NCI-H187 (cell line): ENCODE results near the gene SYNGR1.
"Not testable (repeated sequence)": the region's sequence is repeated elsewhere in the genome, so short reads cannot be mapped to it uniquely, and the experiment has no call there.

Experiments used
- DNase-seq, 2 experiments: peaks; one replicate each; lab custom pipeline; 2025; lab: John Stamatoyannopoulos, UW

Gene SYNGR1

GRCh38 chr22:39351689-39352214 lies 2.0 kb downstream of the SYNGR1 start:
- no peak for DNase-seq

GRCh38 chr22:39352306-39352891 lies 2.6 kb downstream of the SYNGR1 start:
- DNase-seq, result no peak

GRCh38 chr22:39353346-39353745 lies 3.6 kb downstream of the SYNGR1 start:
- no peak for DNase-seq

GRCh38 chr22:39355080-39355479 lies 5.3 kb downstream of the SYNGR1 start:
- DNase-seq, result no peak

- not testable (repeated sequence) for DNase-seq
Observed at GRCh38 chr22:39355805-39356204, 6.0 kb downstream of the SYNGR1 start.

- DNase-seq, result no peak
Observed at GRCh38 chr22:39356464-39356863, 6.7 kb downstream of the SYNGR1 start.

GRCh38 chr22:39357110-39358108 lies 7.6 kb downstream of the SYNGR1 start:
- not testable (repeated sequence) for DNase-seq

GRCh38 chr22:39358197-39358596 lies 8.4 kb downstream of the SYNGR1 start:
- DNase-seq, result not testable (repeated sequence)

GRCh38 chr22:39359659-39360195 lies 9.9 kb downstream of the SYNGR1 start:
- no peak for DNase-seq

GRCh38 chr22:39360242-39360641 lies 10.5 kb downstream of the SYNGR1 start:
- no peak for DNase-seq

GRCh38 chr22:39360674-39361413 lies 11.1 kb downstream of the SYNGR1 start:
- DNase-seq, result no peak

GRCh38 chr22:39361496-39361895 lies 11.7 kb downstream of the SYNGR1 start:
- no peak for DNase-seq

GRCh38 chr22:39362271-39362670 lies 12.5 kb downstream of the SYNGR1 start:
- DNase-seq, result no peak

- DNase-seq, result no peak
Observed at GRCh38 chr22:39362932-39363331, 13.1 kb downstream of the SYNGR1 start.

GRCh38 chr22:39363751-39364515 lies 14.1 kb downstream of the SYNGR1 start:
- no peak for DNase-seq

- no peak for DNase-seq
Observed at GRCh38 chr22:39364714-39365491, 15.1 kb downstream of the SYNGR1 start.

- DNase-seq, result no peak
Observed at GRCh38 chr22:39365492-39365780, 15.6 kb downstream of the SYNGR1 start.

GRCh38 chr22:39367035-39367434 lies 17.2 kb downstream of the SYNGR1 start:
- no peak for DNase-seq

- no peak for DNase-seq
Observed at GRCh38 chr22:39368461-39368911, 18.7 kb downstream of the SYNGR1 start.

- DNase-seq, result no peak
Observed at GRCh38 chr22:39369186-39369585, 19.4 kb downstream of the SYNGR1 start.

- no peak for DNase-seq
Observed at GRCh38 chr22:39369586-39369985, 19.8 kb downstream of the SYNGR1 start.
